ENCODE measurements around the gene CDH20.

GRCh38 chr18:61471942-61472341 lies 138.7 kb downstream of the CDH20 start:
- TF ChIP-seq CTCF (IDR thresholded peaks at IDR 0.05): no peak
- no peak for TF ChIP-seq POLR2A (IDR thresholded peaks at IDR 0.05)
- TF ChIP-seq POLR2AphosphoS5 (IDR thresholded peaks at IDR 0.05): no peak

Data from prostate gland (tissue), 2 donors.